Nasal cavity respiratory epithelium epithelial cell of viscerocranial mucosa (primary cell): ENCODE data around the gene INPP4B. TPM values are rescaled to one million over a fixed set of nuclear protein-coding genes. Genes with fewer than 3 reads are reported as not detected.

Experiments
- total RNA-seq: library from RNA; depleted of rRNA; stranded (reverse); fragments of >200 nt; gene quantifications from 2 replicates; pipeline ENCODE4 v1.2.3, GENCODE V29; 2014

INPP4B gene
- 35.6 and 39.3 TPM in 2 replicates for total RNA-seq

DNA sequence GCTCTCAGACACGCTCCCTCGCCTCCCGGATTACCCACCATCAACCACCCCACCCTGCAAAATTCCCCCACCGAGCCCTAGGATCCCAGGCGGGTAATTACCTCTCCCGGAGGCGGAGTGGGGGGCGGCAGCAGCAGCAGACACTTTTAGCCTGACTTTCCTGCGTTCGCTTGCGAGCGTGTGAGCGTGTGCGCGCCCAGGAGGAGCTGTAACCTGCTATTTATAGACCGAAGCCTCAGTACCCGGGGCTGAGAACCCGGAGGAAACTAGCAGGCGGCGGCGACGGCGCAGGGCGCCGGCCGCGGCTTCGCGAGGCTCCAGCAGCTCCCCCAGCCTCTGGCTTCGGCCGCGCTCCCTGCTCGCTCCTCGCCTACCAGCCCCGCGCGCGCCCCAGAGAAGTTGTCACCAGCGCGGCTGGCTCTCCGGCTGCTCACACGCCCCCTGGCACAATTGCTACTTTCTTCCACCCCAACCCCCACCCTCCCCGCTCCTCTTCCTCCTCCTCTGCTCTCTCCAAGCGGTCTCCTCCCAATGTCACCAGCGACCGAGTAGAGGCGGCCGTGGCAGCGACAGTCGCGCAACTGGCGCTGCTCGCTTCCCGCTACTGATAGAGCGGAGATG, at the start of gene INPP4B:
Gene INPP4B (minus strand): TSS at position 194 of the 621 bp plus-strand sequence.

